ENCODE results near the gene NQO2. TPM values are rescaled to one million over a fixed set of nuclear protein-coding genes. Genes with fewer than 3 reads are reported as not detected.

The NQO2 gene
- total and polyA plus RNA-seq, 2 of the 13 experiments (the other 11 are each of a cell fraction or from before 2014, with no cell fraction given) = 32.2 to 56.5 TPM

GRCh38 chr6:2998998-2999617 is 586 bp upstream of the NQO2 start (continued):
- TF ChIP-seq, protein P1, sequence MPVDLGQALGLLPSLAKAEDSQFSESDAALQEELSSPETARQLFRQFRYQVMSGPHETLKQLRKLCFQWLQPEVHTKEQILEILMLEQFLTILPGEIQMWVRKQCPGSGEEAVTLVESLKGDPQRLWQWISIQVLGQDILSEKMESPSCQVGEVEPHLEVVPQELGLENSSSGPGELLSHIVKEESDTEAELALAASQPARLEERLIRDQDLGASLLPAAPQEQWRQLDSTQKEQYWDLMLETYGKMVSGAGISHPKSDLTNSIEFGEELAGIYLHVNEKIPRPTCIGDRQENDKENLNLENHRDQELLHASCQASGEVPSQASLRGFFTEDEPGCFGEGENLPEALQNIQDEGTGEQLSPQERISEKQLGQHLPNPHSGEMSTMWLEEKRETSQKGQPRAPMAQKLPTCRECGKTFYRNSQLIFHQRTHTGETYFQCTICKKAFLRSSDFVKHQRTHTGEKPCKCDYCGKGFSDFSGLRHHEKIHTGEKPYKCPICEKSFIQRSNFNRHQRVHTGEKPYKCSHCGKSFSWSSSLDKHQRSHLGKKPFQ (CRISPR knock-in tag; IDR thresholded peaks at IDR 0.05; ENCODE audit: insufficient replicate concordance) = peak; percentile 57
- TF ChIP-seq ZNF253 (CRISPR knock-in tag; IDR thresholded peaks at IDR 0.05; ENCODE audit: borderline replicate concordance) = peak; percentile 43; the same call in 1 of the 2 replicates
- TF ChIP-seq NCOA1 (CRISPR knock-in tag; IDR thresholded peaks at IDR 0.05) = no peak
- no peak; the same call in 1 of the 2 replicates for TF ChIP-seq GTF2F1 (IDR thresholded peaks at IDR 0.05; ENCODE audit: low read length)
- TF ChIP-seq KAT2B (IDR thresholded peaks at IDR 0.05; ENCODE audit: borderline replicate concordance, low read depth, low read length) = no peak
- TF ChIP-seq ZFP37 (CRISPR knock-in tag; IDR thresholded peaks at IDR 0.05; ENCODE audit: borderline replicate concordance) = peak; percentile 67; the same call in 1 of the 2 replicates
- no peak; the same call in 1 of the 2 replicates for TF ChIP-seq ZNF552 (CRISPR knock-in tag; IDR thresholded peaks at IDR 0.05; ENCODE audit: borderline replicate concordance)
- TF ChIP-seq AHDC1 (CRISPR knock-in tag; IDR thresholded peaks at IDR 0.05; ENCODE audit: borderline replicate concordance) = peak; percentile 86
- no peak; the same call in 1 of the 2 replicates for TF ChIP-seq KDM5B (CRISPR knock-in tag; IDR thresholded peaks at IDR 0.05; ENCODE audit: borderline replicate concordance)
- TF ChIP-seq, protein P2, sequence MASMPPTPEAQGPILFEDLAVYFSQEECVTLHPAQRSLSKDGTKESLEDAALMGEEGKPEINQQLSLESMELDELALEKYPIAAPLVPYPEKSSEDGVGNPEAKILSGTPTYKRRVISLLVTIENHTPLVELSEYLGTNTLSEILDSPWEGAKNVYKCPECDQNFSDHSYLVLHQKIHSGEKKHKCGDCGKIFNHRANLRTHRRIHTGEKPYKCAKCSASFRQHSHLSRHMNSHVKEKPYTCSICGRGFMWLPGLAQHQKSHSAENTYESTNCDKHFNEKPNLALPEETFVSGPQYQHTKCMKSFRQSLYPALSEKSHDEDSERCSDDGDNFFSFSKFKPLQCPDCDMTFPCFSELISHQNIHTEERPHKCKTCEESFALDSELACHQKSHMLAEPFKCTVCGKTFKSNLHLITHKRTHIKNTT (CRISPR knock-in tag; IDR thresholded peaks at IDR 0.05) = no peak
- TF ChIP-seq MTA3 (CRISPR knock-in tag; IDR thresholded peaks at IDR 0.05) = no peak
- peak; percentile 75; the same call in 1 of the 2 replicates for TF ChIP-seq ZNF800 (CRISPR knock-in tag; IDR thresholded peaks at IDR 0.05)
- TF ChIP-seq ZNF503 (CRISPR knock-in tag; IDR thresholded peaks at IDR 0.05) = peak; percentile 84
- peak; percentile 80 for TF ChIP-seq JUND (CRISPR knock-in tag; IDR thresholded peaks at IDR 0.05)
- TF ChIP-seq SIX4 (CRISPR knock-in tag; IDR thresholded peaks at IDR 0.05) = peak; percentile 33; the same call in 1 of the 2 replicates
- TF ChIP-seq NONO (IDR thresholded peaks at IDR 0.05) = no peak
- TF ChIP-seq NONO (CRISPR knock-in tag; conservative IDR thresholded peaks at IDR 0.05) = peak; percentile 61
